Ascending aorta (tissue), 2 donors: ENCODE results near the gene TTC1. TPM values are rescaled to one million over a fixed set of nuclear protein-coding genes. Genes with fewer than 3 reads are reported as not detected.
"Not testable (repeated sequence)": the region's sequence is repeated elsewhere in the genome, so short reads cannot be mapped to it uniquely, and the experiment has no call there.

Source experiments
- DNase-seq, 2 donors: peaks; one replicate each; pipeline ENCODE4 v3.0.0-alpha.2; 2019; ENCODE audit warnings: low spot score in 2 of 2
- H3K27ac ChIP-seq, 2 donors: fragments of 200-600 bp; sonication (generic); one replicate each; pipeline ENCODE4 v1.5.1; 2016 to 2017; ENCODE audit warnings: mild to moderate bottlenecking in 1 of 2
- H3K27me3 ChIP-seq: fragments of 200-600 bp; sonication (generic); one replicate; pipeline ENCODE4 v1.5.1; 2017
- H3K36me3 ChIP-seq, 2 donors: fragments of 200-600 bp; sonication (generic); one replicate each; pipeline ENCODE4 v1.5.1; 2016
- H3K4me1 ChIP-seq, 2 donors: fragments of 200-600 bp; sonication (generic); one replicate each; pipeline ENCODE4 v1.5.1; 2016 to 2017; ENCODE audit warnings: mild to moderate bottlenecking in 1 of 2
- H3K4me3 ChIP-seq, 2 donors: fragments of 200-600 bp; sonication (generic); one replicate each; pipeline ENCODE4 v1.5.1; 2016 to 2017; ENCODE audit warnings: mild to moderate bottlenecking in 1 of 2
- H3K9me3 ChIP-seq, 2 donors: fragments of 200-600 bp; sonication (generic); one replicate each; pipeline ENCODE4 v1.5.1; 2016
- intact Hi-C: fragments of 100-400 bp; cut with DNase I; formaldehyde crosslinking; loops from one replicate; pipeline ENCODE4 v1.15.1; 2023
- total RNA-seq: library from RNA; depleted of rRNA; stranded (reverse); fragments of >200 nt; gene quantifications from one replicate; pipeline ENCODE4 v1.1.0, GENCODE V29; 2016
- TF ChIP-seq, protein P1 (sequence below), 3 experiments: fragments of 200-600 bp in 2 of 3; fragments of 450-650 bp in 1 of 3; sonication (generic) in 2 of 3; IDR thresholded peaks; one replicate each; pipeline ENCODE4 v1.5.1; 2016 to 2019; ENCODE audit warnings: antibody characterized with exemption in 3 of 3, mild to moderate bottlenecking in 1 of 3, moderate library complexity in 1 of 3

The TTC1 gene
- total RNA-seq, 1 donor from 2014 or later = 13.7 TPM

DNA sequence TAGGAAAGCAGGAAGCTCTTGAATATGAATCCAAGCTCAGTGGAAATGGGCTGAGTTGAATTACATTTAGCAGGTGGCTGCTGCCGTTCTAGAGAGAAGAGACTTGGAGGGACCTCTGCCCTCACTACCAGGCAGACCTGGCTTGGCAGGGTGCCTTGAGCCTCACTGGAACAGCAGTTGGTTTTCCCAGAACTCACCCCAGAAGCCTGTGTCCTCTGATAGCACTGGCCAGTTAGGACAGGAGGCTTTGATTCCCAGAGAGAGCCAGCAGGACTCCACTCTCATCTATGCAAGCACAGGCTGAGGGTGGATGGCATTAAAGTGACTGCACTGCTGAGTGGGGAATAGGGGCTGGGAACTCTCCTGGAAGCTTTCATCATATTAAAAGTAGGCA lies 55.5 kb downstream of the TTC1 start:
- Histone ChIP-seq H3K27ac (no peak overlapping the region), H3K9me3 (no peaks in the 10 kb centered on the region), H3K4me3 (no peak overlapping the region), H3K36me3 (peaks cover 25 to 57% of the 10 kb centered on the region in 2 donors), H3K4me1 (no peaks in the 10 kb centered on the region), H3K27me3 (no peaks in the 10 kb centered on the region)
- no peak for DNase-seq
- intact Hi-C loops = no loop called here
- TF ChIP-seq, protein P1, sequence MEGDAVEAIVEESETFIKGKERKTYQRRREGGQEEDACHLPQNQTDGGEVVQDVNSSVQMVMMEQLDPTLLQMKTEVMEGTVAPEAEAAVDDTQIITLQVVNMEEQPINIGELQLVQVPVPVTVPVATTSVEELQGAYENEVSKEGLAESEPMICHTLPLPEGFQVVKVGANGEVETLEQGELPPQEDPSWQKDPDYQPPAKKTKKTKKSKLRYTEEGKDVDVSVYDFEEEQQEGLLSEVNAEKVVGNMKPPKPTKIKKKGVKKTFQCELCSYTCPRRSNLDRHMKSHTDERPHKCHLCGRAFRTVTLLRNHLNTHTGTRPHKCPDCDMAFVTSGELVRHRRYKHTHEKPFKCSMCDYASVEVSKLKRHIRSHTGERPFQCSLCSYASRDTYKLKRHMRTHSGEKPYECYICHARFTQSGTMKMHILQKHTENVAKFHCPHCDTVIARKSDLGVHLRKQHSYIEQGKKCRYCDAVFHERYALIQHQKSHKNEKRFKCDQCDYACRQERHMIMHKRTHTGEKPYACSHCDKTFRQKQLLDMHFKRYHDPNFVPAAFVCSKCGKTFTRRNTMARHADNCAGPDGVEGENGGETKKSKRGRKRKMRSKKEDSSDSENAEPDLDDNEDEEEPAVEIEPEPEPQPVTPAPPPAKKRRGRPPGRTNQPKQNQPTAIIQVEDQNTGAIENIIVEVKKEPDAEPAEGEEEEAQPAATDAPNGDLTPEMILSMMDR (IDR thresholded peaks at IDR 0.05) = no peak

DNA sequence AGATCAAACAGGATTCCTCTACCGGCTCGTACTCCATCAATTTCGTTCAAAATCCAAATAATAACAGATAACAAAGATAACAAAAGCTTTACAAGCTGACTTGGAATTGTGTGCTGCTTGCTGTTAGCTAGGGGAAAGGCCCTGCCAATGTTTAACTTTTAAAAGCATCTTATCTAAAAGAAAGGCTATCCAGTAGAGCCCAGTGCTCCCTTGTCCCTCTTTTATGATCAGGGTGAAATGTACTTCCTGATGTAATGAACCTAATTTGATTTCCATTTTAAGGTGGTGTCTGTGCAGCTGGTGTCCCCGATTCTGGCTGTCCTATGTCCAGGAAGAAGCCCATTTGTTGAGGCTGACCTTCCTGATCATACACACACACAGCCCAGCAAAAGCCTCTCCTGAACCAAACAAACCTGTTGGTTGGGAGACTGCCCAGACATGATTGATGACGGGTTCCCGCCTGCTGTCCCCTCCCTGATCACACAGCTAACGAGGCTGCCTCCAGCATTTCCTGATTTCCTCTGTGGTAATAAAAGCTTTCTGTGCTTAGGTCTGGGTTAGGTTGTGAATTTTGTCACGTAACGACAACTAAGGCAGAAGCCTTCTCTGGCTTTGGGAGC lies 56.2 kb downstream of the TTC1 start:
- H3K36me3 ChIP-seq = peaks cover 25 to 57% of the 10 kb centered on the region in 2 donors
- H3K4me3 ChIP-seq = no peak overlapping the region
- intact Hi-C loops = no loop called here

DNA sequence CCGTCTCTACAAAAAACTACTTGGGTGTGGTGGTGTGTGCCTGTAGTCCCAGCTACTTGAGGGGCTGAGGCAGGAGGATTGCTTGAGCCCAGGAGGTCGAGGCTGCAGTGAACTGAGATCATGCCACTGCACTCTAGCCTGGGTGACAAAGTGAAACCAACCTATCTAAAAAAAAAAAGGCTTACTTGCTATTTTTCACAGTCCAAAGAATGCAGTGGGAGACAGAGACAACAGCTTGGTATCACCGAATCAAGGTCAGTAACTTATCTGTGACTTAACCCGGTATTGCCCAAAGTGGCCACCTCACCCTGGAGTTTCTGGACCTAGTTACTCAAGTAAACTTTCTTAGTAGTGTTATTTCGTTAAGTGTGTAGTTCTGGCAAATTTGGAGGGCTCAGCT lies 60.2 kb downstream of the TTC1 start:
- H3K4me1 ChIP-seq, DNase-seq, H3K9me3 ChIP-seq, H3K27me3 ChIP-seq, H3K4me3 ChIP-seq, intact Hi-C loops, H3K27ac ChIP-seq: not testable (repeated sequence)
- peaks cover 14 to 32% of the 10 kb centered on the region in 2 donors for H3K36me3 ChIP-seq

More for the DNA sequence above, 56.2 kb downstream of the TTC1 start:
- Histone ChIP-seq H3K27me3 (no peaks in the 10 kb centered on the region), H3K27ac (no peak overlapping the region), H3K4me1 (no peaks in the 10 kb centered on the region), H3K9me3 (no peaks in the 10 kb centered on the region)
- DNase-seq = no peak
- TF ChIP-seq, protein P1 (IDR thresholded peaks at IDR 0.05) = no peak

DNA sequence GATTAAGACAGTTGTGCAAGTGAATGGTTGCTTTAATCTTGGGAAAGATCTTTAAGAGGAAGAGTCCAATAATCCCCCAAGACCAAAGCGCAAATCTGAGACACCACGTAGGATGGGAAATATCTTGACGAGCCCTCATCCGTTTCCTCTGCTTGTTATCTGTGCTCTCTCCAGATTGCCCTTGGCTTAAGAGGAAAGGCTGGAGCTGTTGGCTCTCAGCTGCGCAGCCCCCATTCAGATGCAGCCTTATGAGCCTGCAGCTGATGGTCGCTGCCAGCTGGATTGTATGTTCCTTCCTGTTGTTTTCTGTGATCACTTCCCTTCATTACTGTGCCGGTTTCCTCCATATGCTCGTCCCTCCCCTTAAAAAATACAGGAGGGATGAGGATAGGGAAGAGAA lies 62.6 kb downstream of the TTC1 start:
- peaks cover 0 to 11% of the 10 kb centered on the region in 2 donors for H3K36me3 ChIP-seq
- no peaks in the 10 kb centered on the region for H3K27me3 ChIP-seq
- TF ChIP-seq, protein P1 (IDR thresholded peaks at IDR 0.05) = no peak
- no peak overlapping the region for H3K27ac ChIP-seq
- no peak for DNase-seq
- H3K9me3 ChIP-seq = no peaks in the 10 kb centered on the region
- H3K4me3 ChIP-seq = no peak overlapping the region
- intact Hi-C loops = no loop called here
- H3K4me1 ChIP-seq = no peaks in the 10 kb centered on the region

DNA sequence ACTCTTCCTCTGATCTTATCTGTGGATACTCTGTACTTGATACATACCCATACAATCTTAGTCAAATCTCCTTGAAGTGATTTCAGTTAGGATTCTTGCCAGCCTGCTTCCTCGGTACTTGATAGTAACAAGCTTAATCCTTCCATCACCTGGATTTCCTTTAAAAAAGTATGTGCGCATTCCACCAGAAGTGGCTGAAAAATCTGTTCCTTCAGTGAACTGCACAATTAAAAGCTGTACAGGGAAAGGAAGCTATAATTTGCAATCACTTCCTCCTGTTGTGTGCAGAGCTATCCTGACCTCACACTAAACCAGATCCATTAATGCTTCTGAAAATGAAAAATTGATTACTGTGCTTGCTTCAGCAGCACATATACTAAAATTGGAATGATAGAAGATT lies 63.0 kb downstream of the TTC1 start:
- TF ChIP-seq, protein P1 (IDR thresholded peaks at IDR 0.05) = no peak
- intact Hi-C loops = no loop called here

DNA sequence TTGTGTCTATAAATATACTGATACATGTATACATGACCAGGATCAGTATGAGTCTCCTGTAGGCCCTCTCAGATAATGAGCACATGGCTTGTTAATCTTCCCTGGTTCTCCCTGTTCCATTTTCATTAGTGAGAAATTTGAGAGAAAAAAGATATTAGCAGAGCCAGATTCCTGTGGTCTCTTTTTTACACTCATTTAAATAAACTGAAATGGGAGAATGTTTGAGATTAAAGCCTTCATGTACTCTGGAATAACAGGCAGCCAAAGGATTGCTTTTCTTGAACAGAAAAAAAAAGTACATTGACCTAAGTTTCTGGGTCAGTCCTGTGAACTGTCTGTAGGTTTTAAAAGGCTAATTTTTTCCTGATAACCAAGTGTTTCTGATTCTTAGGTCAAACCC lies 66.1 kb downstream of the TTC1 start:
- intact Hi-C loops = loop anchor here (5.0 kb wide), 1 partner anchor 122 kb away; no protein-coding TSS in a partner anchor
- H3K27me3 ChIP-seq = no peaks in the 10 kb centered on the region
- no peak overlapping the region for H3K27ac ChIP-seq

More for the DNA sequence above, 63.0 kb downstream of the TTC1 start:
- no peak overlapping the region for H3K27ac ChIP-seq
- no peaks in the 10 kb centered on the region for H3K4me1 ChIP-seq
- H3K9me3 ChIP-seq = no peaks in the 10 kb centered on the region
- H3K36me3 ChIP-seq = peaks cover 0 to 7% of the 10 kb centered on the region in 2 donors
- H3K4me3 ChIP-seq = no peak overlapping the region
- DNase-seq = no peak
- H3K27me3 ChIP-seq = no peaks in the 10 kb centered on the region

More for the DNA sequence above, 66.1 kb downstream of the TTC1 start:
- DNase-seq = no peak
- no peak overlapping the region for H3K4me3 ChIP-seq
- H3K36me3 ChIP-seq = peaks cover 0 to 3% of the 10 kb centered on the region in 2 donors
- peaks cover 0 to 7% of the 10 kb centered on the region in 2 donors for H3K4me1 ChIP-seq
- TF ChIP-seq, protein P1 (IDR thresholded peaks at IDR 0.05) = no peak
- H3K9me3 ChIP-seq = no peaks in the 10 kb centered on the region
